NCI-H2227 (cell line): ENCODE measurements around the gene DNM3.

Source experiments
- DNase-seq: peaks from one replicate; lab custom pipeline; 2025; ENCODE audit not compliant: unreplicated experiment; lab: John Stamatoyannopoulos, UW

Gene DNM3

DNA sequence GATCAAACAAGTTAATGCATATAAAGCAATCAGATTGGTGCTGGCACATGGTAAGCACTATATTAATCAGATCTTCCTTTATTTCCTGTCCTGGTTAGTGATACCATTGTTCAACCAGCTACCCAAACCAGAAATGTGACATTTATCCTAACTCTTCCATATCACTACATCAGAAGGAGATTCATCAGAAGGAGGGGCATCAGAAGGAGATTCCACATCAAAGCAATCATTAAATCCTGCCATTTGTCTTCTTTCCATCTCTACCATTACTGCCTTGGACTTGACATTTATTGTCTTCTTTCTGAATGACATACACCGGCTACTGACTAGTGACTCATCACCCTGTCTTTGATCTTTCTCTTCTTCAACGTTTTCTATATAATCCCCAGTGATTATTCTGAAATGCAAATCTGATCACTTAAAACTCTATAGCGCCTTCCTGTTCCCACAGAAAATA is 75.0 kb downstream of the DNM3 start:
- no peak for DNase-seq

DNA sequence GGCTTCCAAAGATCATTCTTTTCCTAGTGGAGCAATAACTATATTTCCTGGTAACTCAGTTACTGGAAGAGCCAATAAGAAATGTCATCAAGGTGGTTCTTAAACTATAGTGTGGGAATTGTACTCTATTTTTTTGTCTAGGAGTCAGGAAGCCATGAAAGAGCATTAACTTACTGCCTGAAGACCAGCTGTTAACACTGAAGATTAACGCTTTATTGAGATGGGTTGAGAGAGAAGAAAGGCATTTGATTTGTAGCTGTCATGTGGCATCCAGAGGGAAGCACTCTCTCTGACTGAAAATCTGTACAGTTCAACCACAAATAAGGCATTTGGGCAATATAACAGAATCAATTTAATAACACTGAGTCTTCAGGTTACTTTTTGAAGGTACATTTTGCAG is 76.0 kb downstream of the DNM3 start:
- DNase-seq: no peak

DNA sequence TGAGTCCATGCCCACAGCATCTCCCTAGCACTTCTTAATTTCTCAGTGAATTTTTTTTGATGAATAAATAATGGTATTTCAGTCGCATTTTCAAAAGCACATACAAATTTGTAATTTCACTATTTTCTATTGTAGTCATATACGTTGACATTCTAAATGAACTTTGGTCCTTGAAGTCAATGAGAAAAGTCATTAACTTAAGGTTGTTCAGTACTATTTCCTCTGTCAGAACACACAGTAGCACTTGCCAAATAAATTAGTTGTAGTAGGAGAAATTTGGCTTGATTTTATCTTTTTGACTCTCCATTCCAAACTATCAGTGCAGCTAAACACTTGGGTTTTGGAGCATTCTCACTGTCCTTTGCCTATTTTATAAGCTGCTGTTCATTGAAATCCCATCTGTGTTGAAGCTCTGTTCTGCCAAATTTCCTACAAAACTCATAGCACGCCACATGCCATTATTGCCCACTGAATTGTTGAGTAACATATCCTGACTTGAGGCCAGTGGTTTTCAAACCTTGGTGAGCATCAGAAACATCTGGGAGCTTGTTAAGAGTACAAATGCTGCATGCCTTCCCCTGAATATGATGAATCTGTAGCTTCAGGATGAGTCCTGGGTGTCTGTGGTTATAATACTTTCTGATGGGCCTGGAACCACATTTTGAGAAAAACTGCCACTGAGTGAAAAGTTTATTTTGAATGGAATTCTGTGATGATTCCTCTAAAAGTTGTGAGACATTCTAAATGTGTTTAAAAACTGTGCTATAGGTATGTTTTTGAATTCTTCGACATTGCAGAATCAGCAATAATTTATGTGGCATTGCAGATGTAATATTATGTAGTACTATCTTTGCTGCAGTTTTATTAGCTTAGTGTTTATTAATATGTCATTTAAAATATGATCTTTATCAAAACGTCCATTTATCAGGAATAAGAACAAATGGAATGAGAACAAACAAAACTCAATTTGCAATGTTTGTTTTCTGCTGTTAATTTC is 78.9 kb downstream of the DNM3 start:
- no peak for DNase-seq

DNA sequence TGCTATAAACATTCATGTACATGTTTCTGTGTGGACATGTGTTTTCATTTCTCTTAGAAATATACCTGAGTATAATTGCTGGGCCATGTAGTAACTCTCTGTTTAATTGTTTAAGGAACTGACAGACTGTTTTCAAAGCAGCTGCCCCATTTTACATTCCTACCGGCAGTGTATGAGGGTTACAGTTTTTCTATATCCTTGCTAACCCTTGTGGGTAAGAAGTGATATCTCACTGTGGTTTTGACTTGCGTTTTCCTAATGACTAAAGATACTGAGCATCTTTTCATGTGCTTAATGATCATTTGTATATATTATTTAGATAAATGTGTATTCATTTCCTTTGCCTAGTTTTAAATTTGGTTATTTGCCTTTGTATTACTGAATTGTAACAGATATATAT is 81.7 kb downstream of the DNM3 start:
- no peak for DNase-seq

DNA sequence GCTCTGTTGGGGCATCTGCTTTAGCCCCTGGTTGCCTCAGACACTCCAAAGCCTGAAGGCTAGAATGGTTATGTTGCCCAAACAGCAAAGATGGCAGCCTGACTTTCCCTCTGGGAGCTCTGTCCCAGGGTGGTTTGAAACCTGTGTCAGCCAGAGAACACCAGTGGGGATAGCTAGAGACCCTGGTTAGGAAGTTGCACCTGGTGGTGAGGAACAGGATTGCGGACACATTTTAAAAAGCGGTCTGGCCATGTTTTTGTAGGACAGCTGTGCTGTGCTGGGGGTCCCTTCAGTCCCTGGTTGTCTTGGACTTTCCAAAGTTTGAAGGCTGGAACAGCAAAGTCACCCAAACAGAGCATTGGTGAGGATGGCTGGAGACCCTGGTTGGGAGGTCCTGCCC is 87.8 kb downstream of the DNM3 start:
- DNase-seq: no peak

DNA sequence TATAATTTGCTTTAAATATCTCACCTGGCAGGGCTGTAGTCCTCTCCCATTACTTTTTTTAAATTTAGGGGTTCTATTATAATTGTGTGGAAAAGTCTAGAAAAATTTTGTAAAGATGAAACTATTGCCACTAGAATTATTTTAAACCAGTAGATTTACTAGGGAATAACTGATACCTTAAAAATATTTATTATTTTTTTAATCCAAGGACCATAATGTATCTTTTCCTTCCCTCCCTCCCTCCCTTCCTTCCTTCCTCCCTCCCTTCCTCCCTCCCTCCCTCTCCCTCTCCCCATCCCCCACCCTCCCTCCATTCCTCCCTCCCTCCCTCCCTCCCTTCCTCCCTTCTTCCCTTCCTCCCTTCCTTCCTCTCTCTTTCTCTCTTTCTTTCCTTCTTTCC is 90.5 kb downstream of the DNM3 start:
- no peak for DNase-seq

DNA sequence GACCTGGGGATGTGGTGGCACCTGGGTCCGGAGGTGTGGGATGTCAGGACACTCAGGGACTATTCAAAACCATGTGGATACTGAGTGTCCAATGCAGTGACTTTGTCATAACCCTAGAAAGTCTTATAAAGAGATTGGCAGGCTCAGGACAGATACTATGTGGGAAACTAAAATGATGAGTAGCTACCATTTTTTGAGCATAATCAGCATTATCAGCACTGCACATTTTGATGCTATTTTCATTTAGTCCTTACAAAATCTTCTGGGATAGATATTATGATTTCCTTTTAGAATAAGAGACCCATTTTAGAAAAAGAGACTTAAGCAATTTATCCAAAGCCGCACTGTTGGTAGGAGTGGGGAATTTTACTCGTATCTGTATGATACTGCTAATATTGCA is 93.4 kb downstream of the DNM3 start:
- DNase-seq: no peak

DNA sequence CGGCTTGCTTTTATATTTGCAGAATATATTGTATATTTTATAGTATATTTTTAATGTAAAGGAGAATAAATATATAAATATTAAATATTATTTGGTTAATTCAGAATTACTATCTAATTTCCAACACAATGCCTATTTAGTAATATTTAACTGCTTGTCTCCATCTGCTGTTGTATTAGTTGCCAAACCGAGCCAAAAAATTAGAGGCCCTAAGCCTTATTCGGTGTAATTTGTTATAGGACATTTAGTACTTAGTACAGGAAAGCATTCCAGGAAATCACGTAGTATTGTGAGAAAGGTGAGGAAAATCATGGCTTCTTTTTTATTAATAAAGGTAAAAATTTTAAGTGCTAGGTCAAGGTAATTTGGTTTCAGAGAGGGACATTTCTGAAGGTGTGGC is 93.8 kb downstream of the DNM3 start:
- DNase-seq: no peak

DNA sequence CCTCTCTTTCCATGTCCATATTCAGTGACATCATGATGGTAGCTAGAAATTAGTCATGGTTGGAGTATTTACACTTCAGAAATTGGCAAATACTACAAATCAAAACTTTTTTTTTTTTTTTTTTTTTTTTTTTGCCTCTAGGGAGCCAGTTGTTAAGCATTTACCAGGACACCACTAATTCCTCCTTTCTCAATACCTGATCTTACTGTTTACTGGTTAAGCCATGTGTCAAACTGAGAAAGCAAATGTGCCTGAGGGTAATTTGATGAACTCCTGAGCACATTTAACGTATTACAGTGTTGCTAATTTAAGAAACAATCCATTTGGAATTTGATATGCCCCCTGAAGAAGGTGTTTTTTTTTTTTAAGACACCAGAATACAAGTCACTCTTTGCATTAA is 94.4 kb downstream of the DNM3 start:
- no peak for DNase-seq

DNA sequence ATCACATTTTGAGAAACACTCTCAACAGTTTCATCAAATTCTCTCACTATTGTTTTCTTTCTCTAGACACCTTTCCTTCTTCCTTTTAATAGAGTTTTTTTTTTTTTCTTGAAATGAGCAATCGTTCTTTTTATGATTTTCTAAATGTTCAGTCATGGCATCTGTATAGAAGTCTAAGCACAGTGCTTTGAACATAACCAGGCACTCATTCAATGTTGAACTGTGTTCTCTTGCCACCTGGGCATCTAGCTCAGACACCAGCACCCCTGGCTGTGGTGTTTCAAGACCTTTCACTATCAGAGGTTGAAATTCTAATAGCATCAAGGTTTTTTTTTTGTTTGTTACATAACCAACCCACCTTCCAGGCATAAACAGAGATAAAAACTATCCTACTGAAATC is 96.6 kb downstream of the DNM3 start:
- DNase-seq: no peak

DNA sequence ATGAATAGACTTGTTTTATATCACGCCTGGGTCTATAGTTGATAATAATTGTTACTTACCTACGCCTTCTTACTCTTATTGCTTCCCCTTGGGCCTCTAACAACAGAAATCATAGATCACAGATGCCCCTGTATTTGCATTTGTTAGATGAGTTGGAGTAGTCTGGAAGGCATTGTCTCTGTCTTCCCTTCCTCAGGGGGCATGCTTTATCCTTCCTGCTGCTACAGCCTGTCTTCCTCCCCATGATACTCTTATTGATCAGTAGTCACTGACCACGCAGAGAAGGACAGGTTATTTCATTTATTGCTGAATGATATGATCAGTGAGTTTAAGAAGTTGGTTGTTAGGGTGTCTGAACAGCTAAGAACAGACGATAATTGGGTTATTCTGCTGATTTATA is 98.4 kb downstream of the DNM3 start:
- no peak for DNase-seq

DNA sequence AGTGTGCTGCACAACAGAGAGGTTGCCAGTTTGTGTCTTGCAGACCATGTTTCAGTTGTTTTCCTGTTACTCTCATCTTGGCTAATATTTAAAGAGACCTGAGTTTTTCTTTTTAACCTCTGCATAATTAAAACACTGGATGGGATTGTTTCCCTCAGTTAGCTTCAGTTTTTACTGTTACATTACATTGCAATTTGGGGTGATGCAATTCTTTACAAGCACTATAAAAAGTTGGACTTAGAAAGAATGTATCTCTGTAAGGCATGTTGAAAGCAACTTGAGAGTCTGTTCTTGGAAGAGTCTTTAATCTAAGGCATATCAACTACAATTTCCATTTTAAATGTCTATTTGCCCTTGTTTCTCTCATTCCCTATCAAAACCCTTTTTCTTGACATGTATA is 99.1 kb downstream of the DNM3 start:
- no peak for DNase-seq

DNA sequence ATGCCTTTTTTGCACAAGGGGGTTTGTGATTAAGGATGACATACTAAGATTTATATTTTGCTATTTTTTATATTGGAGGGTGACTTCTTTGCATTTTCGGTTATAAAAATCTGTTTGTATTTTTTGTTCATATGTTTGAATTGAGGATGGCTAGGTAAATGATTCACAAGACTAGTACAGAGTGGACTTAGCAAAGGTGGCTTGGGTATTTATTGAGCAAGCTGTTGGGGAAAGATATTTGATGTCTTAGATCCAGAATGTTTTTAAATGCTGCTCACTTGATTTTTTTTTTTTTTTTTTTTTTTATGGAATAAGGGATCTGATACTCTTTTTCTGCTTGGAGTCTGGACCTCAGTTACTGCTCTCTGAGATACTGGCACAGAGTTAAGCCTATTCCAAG is 100.6 kb downstream of the DNM3 start:
- no peak for DNase-seq

DNA sequence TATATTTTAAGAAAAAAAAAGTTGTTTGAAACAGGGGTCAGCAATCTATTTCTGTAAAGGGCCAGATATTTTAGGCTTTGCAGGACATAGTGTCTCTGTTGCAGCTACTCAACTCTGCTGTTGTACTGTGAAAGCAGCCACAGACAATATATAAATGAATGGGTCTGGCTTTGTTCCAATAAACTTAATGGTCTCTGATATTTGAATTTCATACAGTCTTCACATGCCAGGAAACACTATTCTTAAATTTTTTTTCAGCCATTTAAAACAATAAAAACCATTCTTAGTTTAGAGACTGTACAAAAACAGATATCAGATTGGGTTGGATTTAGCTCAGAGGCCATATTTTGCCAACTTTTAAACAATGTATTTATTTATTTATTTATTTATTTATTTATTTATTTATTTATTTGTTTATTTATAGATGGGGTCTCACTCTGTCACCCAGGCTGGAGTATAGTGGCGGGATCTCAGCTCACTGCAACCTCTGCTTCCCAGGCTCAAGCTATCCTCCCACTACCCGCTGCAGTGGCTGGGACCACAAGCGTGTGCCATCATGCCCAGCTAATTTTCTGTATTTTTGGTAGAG is 102.8 kb downstream of the DNM3 start:
- DNase-seq: no peak

DNA sequence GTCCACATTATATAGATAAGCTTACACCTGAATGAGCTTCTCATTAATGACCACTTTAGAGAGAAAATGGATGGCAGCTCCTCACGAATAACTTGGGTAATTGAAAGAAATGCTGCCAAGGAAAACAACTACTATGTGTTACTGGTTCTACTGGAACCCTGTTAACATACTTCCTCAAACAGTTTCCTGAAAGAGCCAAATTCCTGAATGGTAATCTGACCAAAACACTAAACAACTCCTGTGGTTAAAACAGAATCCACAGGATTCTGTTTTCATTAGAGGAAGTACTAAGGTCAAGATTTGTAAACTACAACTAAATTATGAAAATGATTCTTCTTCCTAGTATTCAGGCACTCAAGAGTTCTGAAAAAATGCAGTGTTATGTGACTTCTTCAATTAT is 107.2 kb downstream of the DNM3 start:
- DNase-seq: no peak

DNA sequence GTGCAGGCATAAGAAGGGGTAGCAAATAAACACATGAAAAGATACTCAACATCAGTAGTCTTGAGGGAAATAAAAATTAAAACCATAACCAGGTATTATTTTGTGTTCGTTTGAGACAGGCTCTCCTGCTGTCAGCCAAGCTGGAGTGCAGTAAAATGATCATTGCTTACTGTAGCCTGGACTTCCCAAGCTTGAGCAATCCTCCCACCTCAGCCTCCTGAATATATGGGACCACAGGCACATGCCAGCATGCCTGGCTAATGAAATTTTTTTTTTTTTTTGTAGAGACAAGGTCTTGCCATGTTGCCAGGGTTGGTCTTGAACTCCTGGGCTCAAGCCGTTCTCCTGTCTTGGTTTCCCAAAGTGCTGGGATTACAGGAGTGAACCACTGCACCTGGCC is 108.0 kb downstream of the DNM3 start:
- no peak for DNase-seq

DNA sequence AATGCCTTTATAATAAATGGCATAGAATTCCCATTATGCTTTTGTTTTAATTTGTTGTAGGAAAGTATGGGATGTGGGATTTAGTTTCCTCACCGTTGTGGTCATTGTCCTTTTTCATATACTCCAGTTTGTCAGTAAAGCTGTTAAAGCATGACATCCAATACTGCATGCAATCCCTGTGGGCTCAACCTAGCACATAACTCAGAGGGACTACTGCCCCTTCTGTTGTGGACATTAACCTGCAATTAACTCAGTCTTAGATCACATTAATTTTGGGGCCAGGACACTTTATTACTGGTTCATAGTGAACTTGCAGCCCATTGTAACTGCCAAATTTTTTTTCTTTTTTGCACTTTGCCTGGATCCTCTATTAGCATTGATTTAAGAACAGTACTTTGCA is 112.5 kb downstream of the DNM3 start:
- DNase-seq: no peak

DNA sequence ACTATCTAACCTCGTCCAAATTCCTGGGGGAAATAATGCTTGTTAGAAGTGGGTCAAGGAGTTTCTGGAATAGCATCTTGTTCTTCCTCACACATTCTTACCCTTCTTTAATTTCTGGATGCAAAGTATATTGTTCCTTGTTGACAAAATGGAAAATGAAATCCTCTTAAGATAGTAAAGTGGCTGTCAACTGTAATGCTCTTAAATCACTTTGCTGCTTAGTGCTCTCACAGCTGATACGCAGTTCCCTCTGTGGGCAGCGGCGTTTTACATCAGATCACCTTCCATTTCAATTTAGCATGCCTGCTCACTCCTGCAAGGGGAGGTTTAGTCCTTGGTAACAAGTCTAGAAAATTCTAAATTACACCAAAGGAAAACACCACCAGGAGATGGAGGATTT is 113.1 kb downstream of the DNM3 start:
- DNase-seq: no peak

DNA sequence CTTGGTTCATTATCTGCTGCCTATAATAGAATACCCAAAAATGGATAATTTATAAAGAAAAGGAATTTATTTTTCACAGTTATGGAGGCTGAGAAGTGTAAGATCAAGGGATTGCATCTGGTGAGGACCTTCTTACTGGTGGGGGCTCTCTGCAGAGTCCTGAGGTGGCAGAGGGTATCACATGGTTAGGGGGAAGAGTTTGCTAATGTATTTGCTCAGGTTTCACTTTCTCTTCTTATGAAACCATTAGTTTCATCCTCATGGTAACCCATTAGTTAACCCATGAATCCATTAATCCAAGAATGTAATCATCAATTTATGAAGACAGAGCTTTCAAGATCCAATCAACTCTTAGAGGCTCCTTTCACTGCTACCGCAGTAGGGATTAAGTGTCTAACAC is 120.6 kb downstream of the DNM3 start:
- no peak for DNase-seq

DNA sequence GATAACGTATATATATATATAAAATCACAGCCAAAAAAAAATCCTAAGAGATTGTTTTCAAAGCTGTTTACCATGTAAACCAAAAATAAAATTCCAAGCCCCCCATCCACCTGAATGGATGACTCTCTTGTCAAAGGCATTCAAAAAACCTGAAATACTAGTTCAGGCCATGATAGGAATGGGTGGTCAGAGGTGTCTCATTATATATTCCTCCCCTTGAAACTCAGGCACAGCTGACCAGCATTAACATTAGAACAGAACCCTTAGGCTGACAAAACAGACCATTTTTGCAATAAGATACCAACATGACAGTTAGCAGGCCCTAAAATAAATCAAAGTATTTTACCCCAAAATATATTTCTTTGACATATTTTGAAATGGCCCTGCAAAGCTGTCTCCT is 122.5 kb downstream of the DNM3 start:
- no peak for DNase-seq

DNA sequence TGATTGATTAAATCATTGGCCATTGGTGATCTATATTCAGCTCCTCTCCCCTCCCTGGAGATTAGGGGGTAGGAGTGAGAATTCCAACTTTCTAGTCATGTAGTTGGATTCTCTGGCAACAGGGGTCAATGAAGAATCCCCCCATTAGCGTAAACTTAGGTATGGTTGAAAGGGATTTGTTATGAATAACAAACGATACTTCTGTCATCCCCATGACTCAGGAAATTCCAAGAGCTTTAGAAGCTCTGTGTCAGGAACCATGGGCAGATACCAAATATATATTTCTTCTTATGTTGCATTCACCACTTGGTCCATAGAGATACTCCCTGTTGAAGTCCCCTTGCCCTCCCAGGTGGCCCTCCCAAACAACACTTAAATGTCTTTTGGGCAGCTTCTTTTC is 124.5 kb downstream of the DNM3 start:
- no peak for DNase-seq

DNA sequence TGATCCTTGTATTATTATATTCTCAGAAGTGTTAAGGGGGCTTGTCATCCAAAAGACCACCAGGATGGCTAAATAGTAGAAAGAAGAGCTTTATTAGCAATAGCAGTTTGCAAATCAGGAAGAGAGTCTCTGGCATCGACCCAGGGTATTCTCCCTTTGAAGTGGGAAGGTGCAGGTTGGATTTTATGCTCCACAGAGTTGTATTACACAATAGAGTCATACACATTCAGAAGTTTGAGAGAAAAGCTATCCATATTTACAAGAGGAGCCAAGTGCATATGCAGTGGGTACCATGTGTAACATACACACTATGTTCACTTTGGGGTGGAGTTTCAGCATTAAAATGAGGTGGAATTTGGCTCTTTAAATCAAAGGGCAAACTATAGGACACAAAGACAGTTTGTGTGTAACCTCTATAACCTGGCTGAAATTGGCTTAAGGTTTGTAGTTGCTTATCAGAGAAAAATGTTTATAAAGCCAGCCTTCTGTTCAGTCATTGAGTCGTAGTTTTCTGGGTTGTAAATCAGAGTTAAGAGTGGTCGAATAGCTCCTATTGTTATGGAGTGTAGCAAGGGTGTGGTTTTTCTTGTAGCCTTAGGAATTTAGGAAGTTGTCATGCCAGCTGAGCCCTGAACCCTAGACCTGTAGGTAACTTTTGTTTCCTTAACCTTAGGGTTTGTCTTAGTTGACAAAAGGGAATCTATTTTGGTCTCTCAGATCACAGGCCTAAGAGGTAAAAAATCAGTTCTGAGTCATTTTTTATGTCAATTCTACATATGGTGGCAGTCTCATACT is 125.3 kb downstream of the DNM3 start:
- no peak for DNase-seq
